Mesendoderm (in vitro differentiated cells): ENCODE results near the gene NR3C2.

Experiments used
- DNase-seq: peaks from one replicate; pipeline ENCODE4 v3.0.0; 2013
- H2AK5ac ChIP-seq: 2 replicates; pipeline ENCODE4 v1.6.1; 2013; ENCODE audit warnings: low read length, inconsistent platforms
- H2BK120ac ChIP-seq: 2 replicates; pipeline ENCODE4 v1.6.1; 2013; ENCODE audit warnings: low read depth, mild to moderate bottlenecking, low read length, moderate library complexity, mixed read lengths
- H2BK15ac ChIP-seq: replicated peaks from 2 replicates; pipeline ENCODE4 v1.6.1; 2013; ENCODE audit warnings: low read depth, mild to moderate bottlenecking, moderate library complexity
- H2BK5ac ChIP-seq: 2 replicates; pipeline ENCODE4 v1.6.1; 2013; ENCODE audit warnings: low read length, inconsistent platforms
- H3K18ac ChIP-seq: 2 replicates; pipeline ENCODE4 v1.6.1; 2013; ENCODE audit warnings: mild to moderate bottlenecking, low read length, mixed read lengths
- H3K23ac ChIP-seq: one replicate; pipeline ENCODE4 v1.6.1; 2013; ENCODE audit warnings: low read length
- H3K27ac ChIP-seq: 2 replicates; pipeline ENCODE4 v1.5.1; 2013; ENCODE audit warnings: low read depth, mild to moderate bottlenecking, inconsistent platforms, low read length, moderate library complexity
- H3K27me3 ChIP-seq: 2 replicates; pipeline ENCODE4 v1.6.1; 2013; ENCODE audit warnings: low read length, control low read depth, mild to moderate bottlenecking, inconsistent platforms; ENCODE audit not compliant: insufficient read depth, poor library complexity
- H3K36me3 ChIP-seq: 2 replicates; pipeline ENCODE4 v1.6.1; 2013; ENCODE audit warnings: low read length, inconsistent platforms; ENCODE audit not compliant: control insufficient read depth, insufficient read depth
- H3K4ac ChIP-seq: one replicate; pipeline ENCODE4 v1.6.1; 2013; ENCODE audit warnings: low read depth, mild to moderate bottlenecking, low read length, moderate library complexity
- H3K4me1 ChIP-seq: 2 replicates; pipeline ENCODE4 v1.6.1; 2013; ENCODE audit warnings: low read depth, low read length, inconsistent platforms; ENCODE audit not compliant: control insufficient read depth
- H3K4me2 ChIP-seq: 2 replicates; pipeline ENCODE4 v1.6.1; 2013; ENCODE audit warnings: low read length
- H3K4me3 ChIP-seq: 2 replicates; pipeline ENCODE4 v1.5.1; 2013; ENCODE audit warnings: mild to moderate bottlenecking, low read length
- H3K56ac ChIP-seq: one replicate; pipeline ENCODE4 v1.6.1; 2013; ENCODE audit warnings: low read length
- H3K79me1 ChIP-seq: 2 replicates; pipeline ENCODE4 v1.6.1; 2013; ENCODE audit warnings: low read length, inconsistent platforms
- H3K79me2 ChIP-seq: 2 replicates; pipeline ENCODE4 v1.6.1; 2013; ENCODE audit warnings: mild to moderate bottlenecking, low read length; ENCODE audit not compliant: control insufficient read depth, insufficient read depth
- H3K9ac ChIP-seq: 2 replicates; pipeline ENCODE4 v1.6.1; 2013; ENCODE audit warnings: low read length, inconsistent platforms
- H4K5ac ChIP-seq: one replicate; pipeline ENCODE4 v1.6.1; 2013; ENCODE audit warnings: low read length
- H4K8ac ChIP-seq: one replicate; pipeline ENCODE4 v1.6.1; 2013; ENCODE audit warnings: low read depth, mild to moderate bottlenecking, control low read depth, low read length, moderate library complexity
- WGBS: extraction: QIAGEN DNeasy Blood & Tissue Kit; methylation state at CpG from one replicate; pipeline ENCODE4 v1.1.7; 2013; ENCODE audit warnings: low lambda C conversion rate, missing lambda C conversion rate; ENCODE audit not compliant: insufficient coverage; ENCODE audit errors: extremely low coverage; 5-methylcytosine and 5-hydroxymethylcytosine counted together

Gene NR3C2

DNA sequence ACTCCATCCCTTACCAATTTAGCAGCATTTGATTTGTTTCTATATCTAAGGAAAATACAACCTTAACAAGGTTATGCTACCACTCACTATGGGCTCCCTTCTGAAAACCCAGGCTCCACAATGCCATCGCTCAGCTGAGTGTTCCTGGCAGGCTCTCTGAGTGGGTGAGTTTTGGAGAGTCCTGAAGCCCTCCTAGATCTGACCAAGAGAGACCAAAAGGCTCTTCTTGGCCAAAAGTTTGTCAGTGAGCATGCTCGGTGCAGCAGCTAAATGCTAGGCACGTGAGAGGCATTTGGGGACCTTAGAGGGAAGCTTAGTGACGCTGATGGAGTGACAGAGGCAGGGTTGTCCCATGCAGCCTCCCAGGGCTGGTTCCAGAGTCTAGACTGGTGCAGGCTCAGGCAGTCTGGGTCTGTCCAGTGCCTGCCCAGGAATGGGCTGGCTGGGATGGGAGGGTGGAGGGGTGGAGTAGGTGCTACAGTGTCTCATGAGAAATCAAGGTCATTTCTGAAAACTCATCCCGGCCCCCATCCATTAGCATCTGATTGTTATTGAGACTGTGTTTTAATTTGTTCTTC lies 346.8 kb downstream of the NR3C2 start:
- no peak overlapping the region for H3K56ac ChIP-seq
- no CpG with 5 or more reads among the region's 5 CpGs for WGBS
- H2BK5ac ChIP-seq, result no peak overlapping the region
- no peak overlapping the region for H3K18ac ChIP-seq
- no peak overlapping the region for H4K5ac ChIP-seq
- H3K23ac ChIP-seq, result no peak overlapping the region
- H2BK15ac ChIP-seq, result no peak overlapping the region
- H3K36me3 ChIP-seq, result no peaks in the 10 kb centered on the region
- H4K8ac ChIP-seq, result no peak overlapping the region
- no peaks in the 10 kb centered on the region for H3K27me3 ChIP-seq
- H3K9ac ChIP-seq, result no peak overlapping the region
- H3K27ac ChIP-seq, result no peak overlapping the region
- no peak overlapping the region for H3K4me2 ChIP-seq
- no peak overlapping the region for H2AK5ac ChIP-seq
- no peak for DNase-seq
- H3K4ac ChIP-seq, result no peak overlapping the region
- no peak overlapping the region for H3K4me3 ChIP-seq
- no peak overlapping the region for H2BK120ac ChIP-seq
- no peaks in the 10 kb centered on the region for H3K79me1 ChIP-seq
- H3K4me1 ChIP-seq, result no peaks in the 10 kb centered on the region
- no peaks in the 10 kb centered on the region for H3K79me2 ChIP-seq

DNA sequence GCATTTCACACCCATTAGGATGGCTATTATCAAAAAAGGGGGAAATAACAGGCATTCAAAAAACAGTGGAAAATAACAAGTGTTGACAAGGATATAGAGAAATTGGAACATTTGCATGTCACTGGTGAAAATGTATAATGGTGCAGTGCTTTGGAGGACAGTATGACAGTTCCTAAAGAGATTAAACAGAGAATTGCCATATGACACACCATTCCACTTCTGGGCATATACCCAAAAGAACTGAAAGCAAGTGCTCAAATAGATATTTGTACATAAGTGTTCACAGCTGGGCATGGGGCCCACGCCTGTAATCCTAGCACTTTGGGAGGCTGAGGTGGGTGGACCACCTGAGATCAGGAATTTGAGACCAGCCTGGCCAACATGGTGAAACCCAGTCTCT lies 348.1 kb downstream of the NR3C2 start:
- H3K79me1 ChIP-seq, result no peaks in the 10 kb centered on the region

DNA sequence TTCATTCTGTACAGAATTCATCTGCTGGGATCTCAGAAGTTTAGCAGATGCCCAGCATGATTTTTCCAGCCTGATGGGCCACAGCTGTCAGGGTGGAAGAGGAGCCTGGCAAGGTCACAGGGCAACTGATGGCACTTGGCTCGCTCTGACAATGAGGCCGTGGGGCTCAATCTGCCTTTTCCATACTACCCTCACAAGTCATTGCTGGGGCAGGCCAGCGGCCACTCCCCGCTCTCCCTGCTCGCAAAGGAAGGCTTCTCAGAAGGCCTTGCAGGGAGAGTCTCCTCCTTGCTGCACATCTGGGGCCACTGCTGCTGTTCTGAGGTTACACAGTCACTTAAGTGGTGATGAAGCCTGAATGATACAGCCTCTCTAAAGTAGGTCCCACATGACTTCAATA lies 349.1 kb downstream of the NR3C2 start:
- Histone ChIP-seq H3K4me1 (no peaks in the 10 kb centered on the region), H3K79me2 (no peaks in the 10 kb centered on the region), H2BK5ac (no peak overlapping the region), H2BK120ac (no peak overlapping the region), H3K23ac (no peak overlapping the region), H3K79me1 (no peaks in the 10 kb centered on the region), H3K9ac (no peak overlapping the region), H2AK5ac (no peak overlapping the region), H4K5ac (no peak overlapping the region), H4K8ac (no peak overlapping the region), H3K18ac (no peak overlapping the region), H2BK15ac (no peak overlapping the region), H3K56ac (no peak overlapping the region), H3K4ac (no peak overlapping the region), H3K4me2 (no peak overlapping the region), H3K27me3 (no peaks in the 10 kb centered on the region), H3K4me3 (no peak overlapping the region), H3K36me3 (no peaks in the 10 kb centered on the region), H3K27ac (no peak overlapping the region)
- DNase-seq, result no peak
- WGBS, result no CpG with 5 or more reads among the region's 5 CpGs

More for the DNA sequence above, 348.1 kb downstream of the NR3C2 start:
- no peak overlapping the region for H2BK15ac ChIP-seq
- H3K56ac ChIP-seq, result no peak overlapping the region
- no peaks in the 10 kb centered on the region for H3K27me3 ChIP-seq
- H3K9ac ChIP-seq, result no peak overlapping the region
- no CpG with 5 or more reads among the region's 1 CpG for WGBS
- H3K36me3 ChIP-seq, result no peaks in the 10 kb centered on the region
- no peak overlapping the region for H3K4me3 ChIP-seq
- no peak overlapping the region for H3K4ac ChIP-seq
- H2BK120ac ChIP-seq, result no peak overlapping the region
- H3K4me1 ChIP-seq, result no peaks in the 10 kb centered on the region
- no peak overlapping the region for H4K8ac ChIP-seq
- no peak overlapping the region for H2BK5ac ChIP-seq
- no peaks in the 10 kb centered on the region for H3K79me2 ChIP-seq
- no peak overlapping the region for H3K18ac ChIP-seq
- H3K27ac ChIP-seq, result no peak overlapping the region
- no peak overlapping the region for H2AK5ac ChIP-seq
- H4K5ac ChIP-seq, result no peak overlapping the region
- DNase-seq, result no peak
- no peak overlapping the region for H3K23ac ChIP-seq
- H3K4me2 ChIP-seq, result no peak overlapping the region

DNA sequence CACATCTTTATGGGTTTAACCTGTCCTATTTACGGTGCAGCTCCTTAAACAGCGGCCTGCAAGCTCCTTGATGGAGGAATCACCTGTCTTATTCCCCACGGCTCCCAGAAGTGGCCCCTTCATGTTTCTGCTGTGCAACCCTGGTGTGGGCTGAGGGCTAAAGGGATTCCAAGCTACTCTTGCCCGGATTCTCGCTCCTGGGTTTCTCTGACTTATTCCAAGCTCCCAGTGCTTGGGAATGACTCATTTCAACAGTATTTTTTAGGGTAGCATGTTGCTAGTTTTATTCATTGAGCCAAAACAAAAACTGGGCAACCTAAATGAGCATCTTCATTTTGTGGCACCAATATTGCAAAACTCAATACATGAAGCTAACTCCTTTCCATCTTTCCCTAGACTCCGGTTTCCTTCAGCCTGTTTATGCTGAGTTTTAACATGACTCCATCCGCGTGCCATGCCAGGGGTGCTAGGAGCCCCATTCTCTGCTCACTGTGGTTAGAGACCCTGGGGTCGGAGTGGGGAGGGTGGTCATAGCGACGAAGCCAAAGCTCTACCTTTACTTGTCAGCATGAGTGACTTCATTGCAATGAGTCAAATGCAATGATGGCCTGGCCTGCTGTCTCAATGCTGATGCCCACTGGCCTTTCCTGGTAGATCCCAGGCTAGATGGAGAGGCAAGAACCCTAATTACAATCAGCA lies 349.7 kb downstream of the NR3C2 start:
- no CpG with 5 or more reads among the region's 11 CpGs for WGBS
- no peak overlapping the region for H2AK5ac ChIP-seq
- H3K79me2 ChIP-seq, result no peaks in the 10 kb centered on the region
- H3K56ac ChIP-seq, result no peak overlapping the region
- H3K4me2 ChIP-seq, result no peak overlapping the region
- H3K23ac ChIP-seq, result no peak overlapping the region
- H3K4ac ChIP-seq, result no peak overlapping the region
- no peak overlapping the region for H3K27ac ChIP-seq
- no peaks in the 10 kb centered on the region for H3K4me1 ChIP-seq
- H2BK15ac ChIP-seq, result no peak overlapping the region
- no peak overlapping the region for H4K5ac ChIP-seq
- H3K27me3 ChIP-seq, result no peaks in the 10 kb centered on the region
- H4K8ac ChIP-seq, result no peak overlapping the region
- no peaks in the 10 kb centered on the region for H3K79me1 ChIP-seq
- H3K36me3 ChIP-seq, result no peaks in the 10 kb centered on the region
- H3K9ac ChIP-seq, result no peak overlapping the region
- DNase-seq, result no peak
- H2BK5ac ChIP-seq, result no peak overlapping the region
- H3K4me3 ChIP-seq, result no peak overlapping the region
- no peak overlapping the region for H3K18ac ChIP-seq
- no peak overlapping the region for H2BK120ac ChIP-seq

DNA sequence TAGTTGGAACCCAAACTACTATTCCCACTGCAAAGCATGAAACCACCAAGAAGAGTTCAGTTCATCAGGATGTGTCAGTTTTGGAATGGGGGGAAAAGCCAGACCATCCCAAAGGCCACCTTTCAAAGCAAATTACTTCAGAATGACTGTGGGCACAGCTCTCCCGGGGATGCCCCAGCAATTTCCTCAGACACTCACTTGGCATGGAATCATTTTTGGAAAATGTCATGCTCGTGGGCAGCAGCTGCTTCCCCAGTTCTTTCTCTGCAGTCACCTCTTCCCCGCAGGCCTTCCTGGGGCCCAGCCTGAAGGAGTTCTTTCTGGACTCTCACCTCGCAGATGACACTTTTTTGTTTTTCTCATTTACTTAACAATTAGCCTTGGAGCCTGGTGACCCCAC lies 350.3 kb downstream of the NR3C2 start:
- Histone ChIP-seq H3K79me1 (no peaks in the 10 kb centered on the region), H3K4ac (no peak overlapping the region), H4K8ac (no peak overlapping the region), H3K36me3 (no peaks in the 10 kb centered on the region), H3K9ac (no peak overlapping the region), H4K5ac (no peak overlapping the region), H2AK5ac (no peak overlapping the region), H3K27ac (no peak overlapping the region), H3K79me2 (no peaks in the 10 kb centered on the region), H3K4me1 (no peaks in the 10 kb centered on the region), H3K56ac (no peak overlapping the region), H2BK120ac (no peak overlapping the region), H3K27me3 (no peaks in the 10 kb centered on the region), H3K18ac (no peak overlapping the region), H2BK5ac (no peak overlapping the region), H3K4me3 (no peak overlapping the region), H3K4me2 (no peak overlapping the region), H2BK15ac (no peak overlapping the region), H3K23ac (no peak overlapping the region)
- no peak for DNase-seq
- WGBS, result no CpG with 5 or more reads among the region's 4 CpGs
